ENCODE data around the gene ELMOD1. TPM values are rescaled to one million over a fixed set of nuclear protein-coding genes. Genes with fewer than 3 reads are reported as not detected.

ELMOD1 gene
- total RNA-seq, result not detected

DNA sequence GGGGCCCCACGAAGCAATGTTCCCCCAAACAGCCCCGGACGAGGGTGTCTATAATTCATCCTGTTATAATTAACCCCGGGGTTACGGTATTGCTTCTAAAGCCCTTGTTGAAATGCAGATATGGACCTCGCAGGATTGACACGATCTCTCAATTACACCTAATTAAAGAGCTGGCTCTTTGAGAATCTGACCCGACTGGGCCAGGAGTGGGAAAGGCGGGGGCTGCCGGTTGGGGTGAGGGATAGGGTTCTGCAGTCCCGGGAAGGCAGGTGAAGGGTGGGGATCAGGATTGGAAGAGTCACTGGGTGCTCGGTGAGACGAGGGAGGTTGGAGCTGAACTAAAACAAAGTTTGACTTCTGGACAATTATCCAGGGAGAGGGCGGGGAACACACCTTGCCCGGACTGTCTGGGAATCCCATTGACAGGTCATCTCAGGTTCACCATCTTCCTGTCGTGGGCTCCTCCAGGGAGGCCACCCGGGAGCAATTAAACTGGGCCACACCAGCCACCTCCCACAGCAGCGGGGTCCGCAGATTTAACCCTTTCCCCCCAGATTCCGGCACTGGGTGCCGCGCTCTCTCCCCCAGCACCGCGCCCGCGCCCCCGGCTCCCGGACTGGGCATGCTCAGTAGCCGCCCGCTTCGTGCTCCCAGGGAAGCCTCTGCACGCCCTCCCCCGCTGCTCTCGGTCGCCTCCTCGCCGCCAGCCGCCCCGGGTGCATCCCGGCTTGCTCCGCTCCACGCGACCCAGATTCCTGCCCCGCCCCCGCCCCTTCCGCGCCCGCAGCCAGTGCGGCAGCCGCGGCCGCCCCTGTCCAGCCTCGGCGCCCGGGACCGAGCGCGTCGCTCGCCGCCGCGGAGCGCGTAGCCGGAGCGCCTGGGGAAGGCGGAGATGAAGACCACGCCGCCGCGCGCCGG is at the start of gene ELMOD1:
TSS of gene ELMOD1 (plus strand) at position 688 of the 918 bp plus-strand sequence. CDS start 27,043 bp downstream, outside the sequence.
- Mint-ChIP-seq H3K4me3 (peak within 1 kb of the TSS; percentile 68), H3K4me1 (ENCODE audit: low read depth) (peaks cover 22% of the 10 kb centered on the region), H3K27ac (no peak within 1 kb of the TSS), H3K36me3 (ENCODE audit: low read depth) (no peaks in the 10 kb centered on the region), H3K27me3 (ENCODE audit: low read depth) (peaks cover 82% of the 10 kb centered on the region), H3K9me3 (ENCODE audit: insufficient read depth) (no peaks in the 10 kb centered on the region)
- CTCF ChIA-PET, result interaction anchor here (1.0 to 2.2 kb wide), 3 partner anchors 18 to 99 kb away, joined by 3 to 5 read pairs (median 3); no protein-coding TSS in a partner anchor
- ATAC-seq, result peak; percentile 75
- POLR2A ChIA-PET, result interaction anchor here (1.4 kb wide), 1 partner anchor 27 kb away, joined by 3 read pairs; no protein-coding TSS in a partner anchor
- DNase-seq, result peak; percentile 34

DNA sequence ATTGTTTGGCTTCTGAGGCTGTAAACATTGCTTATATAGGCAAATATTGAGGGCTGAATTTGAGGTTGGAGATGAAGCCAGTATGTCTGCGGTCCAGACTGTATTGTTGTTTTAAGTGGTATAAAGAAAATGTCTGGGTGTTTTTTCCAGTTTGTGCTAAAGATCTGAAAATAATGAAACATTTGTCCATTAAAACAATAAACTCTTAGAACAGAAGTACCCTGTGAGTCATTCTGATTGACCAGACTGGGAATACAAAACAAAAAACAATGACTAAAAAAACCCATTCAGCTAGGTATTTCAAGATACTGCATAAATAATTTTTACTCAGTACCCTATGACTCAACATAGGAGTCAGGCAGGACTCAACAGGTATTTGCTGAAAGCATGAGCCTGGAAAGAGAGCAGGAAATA is 45.8 kb upstream of the ELMOD1 start:
- ChIA-PET POLR2A (no interaction called here), CTCF (interaction anchor here (1.3 to 9.7 kb wide), 3 partner anchors 20 to 145 kb away, joined by 3 to 95 read pairs (median 7); partner anchors contain the start of gene ALKBH8)
- H3K36me3 Mint-ChIP-seq (ENCODE audit: low read depth), result peaks cover 2% of the 10 kb centered on the region
- H3K9me3 Mint-ChIP-seq (ENCODE audit: insufficient read depth), result no peaks in the 10 kb centered on the region
- H3K27me3 Mint-ChIP-seq (ENCODE audit: low read depth), result no peaks in the 10 kb centered on the region
- DNase-seq (no peak), ATAC-seq (no peak)
- H3K4me1 Mint-ChIP-seq (ENCODE audit: low read depth), result no peaks in the 10 kb centered on the region
- no peak overlapping the region for H3K4me3 Mint-ChIP-seq
- H3K27ac Mint-ChIP-seq, result no peak overlapping the region

DNA sequence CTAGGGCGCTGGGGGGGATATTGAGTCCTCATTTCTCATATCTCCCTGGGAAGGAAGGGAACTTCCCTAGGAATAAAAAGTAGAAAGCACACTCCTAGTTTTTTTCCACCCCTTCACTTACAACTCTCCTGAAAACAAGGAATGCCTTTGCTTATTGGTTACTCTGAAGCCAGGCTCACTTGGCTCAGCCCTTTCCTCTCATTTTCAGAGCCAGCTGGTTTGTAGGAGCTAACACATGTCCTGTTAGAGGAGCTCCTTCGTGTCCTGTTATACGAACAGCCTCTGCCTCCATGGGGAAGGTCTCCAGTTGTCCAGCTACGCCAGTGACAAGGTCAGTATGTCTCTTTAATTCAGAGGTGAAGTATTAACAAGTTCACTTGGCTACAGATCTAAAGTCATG is 43.0 kb upstream of the ELMOD1 start:
- ATAC-seq (no peak), DNase-seq (no peak)
- Mint-ChIP-seq H3K27me3 (ENCODE audit: low read depth) (no peaks in the 10 kb centered on the region), H3K27ac (no peak overlapping the region), H3K4me1 (ENCODE audit: low read depth) (no peaks in the 10 kb centered on the region), H3K4me3 (no peak overlapping the region), H3K36me3 (ENCODE audit: low read depth) (peaks cover 11% of the 10 kb centered on the region), H3K9me3 (ENCODE audit: insufficient read depth) (no peaks in the 10 kb centered on the region)
- ChIA-PET CTCF (interaction anchor here (0.6 to 9.7 kb wide), 6 partner anchors 9 to 421 kb away, joined by 3 to 95 read pairs (median 6); partner anchors contain the start of gene ALKBH8), POLR2A (no interaction called here)

DNA sequence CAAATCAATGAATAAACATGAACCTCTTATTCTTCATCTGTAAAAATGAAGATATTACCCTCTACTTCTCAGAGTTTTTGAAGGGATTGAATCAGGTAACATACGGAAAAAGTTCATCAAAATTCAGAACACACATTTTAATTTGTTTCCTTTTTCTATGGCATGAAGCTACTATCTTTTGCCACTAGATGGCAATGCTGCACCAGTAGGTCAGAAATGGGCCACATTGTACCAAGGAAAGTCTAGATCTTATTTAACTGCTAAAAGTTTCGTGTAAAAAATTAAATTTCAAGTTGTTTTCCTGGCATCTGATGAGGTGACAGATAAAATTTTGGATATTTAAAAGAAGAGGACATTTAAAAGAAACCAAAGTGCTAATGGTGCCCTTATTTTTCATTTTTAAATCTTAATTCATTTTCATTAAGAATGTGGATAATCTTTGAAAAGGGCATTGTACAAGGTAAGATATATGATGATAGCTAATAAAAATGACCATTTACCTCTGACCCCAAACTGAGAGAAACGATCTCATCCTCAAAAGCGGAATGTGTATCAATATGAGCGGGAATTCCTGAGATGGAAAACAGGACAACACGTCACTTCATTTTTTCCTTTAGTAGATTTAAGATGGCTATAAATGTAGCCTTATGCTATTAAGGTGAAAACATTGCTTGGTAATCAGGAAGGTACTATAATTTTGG is 41.5 kb upstream of the ELMOD1 start:
- no peaks in the 10 kb centered on the region for H3K4me1 Mint-ChIP-seq (ENCODE audit: low read depth)
- no peak overlapping the region for H3K4me3 Mint-ChIP-seq
- no peaks in the 10 kb centered on the region for H3K27me3 Mint-ChIP-seq (ENCODE audit: low read depth)
- H3K27ac Mint-ChIP-seq, result no peak overlapping the region
- H3K36me3 Mint-ChIP-seq (ENCODE audit: low read depth), result peaks cover 18% of the 10 kb centered on the region
- ChIA-PET POLR2A (no interaction called here), CTCF (interaction anchor here (0.8 to 9.7 kb wide), 20 partner anchors 8 to 1459 kb away, joined by 3 to 95 read pairs (median 4); partner anchors contain the start of gene ALKBH8)
- peak; percentile 58 for ATAC-seq
- peak; percentile 46 for DNase-seq
- H3K9me3 Mint-ChIP-seq (ENCODE audit: insufficient read depth), result no peaks in the 10 kb centered on the region

DNA sequence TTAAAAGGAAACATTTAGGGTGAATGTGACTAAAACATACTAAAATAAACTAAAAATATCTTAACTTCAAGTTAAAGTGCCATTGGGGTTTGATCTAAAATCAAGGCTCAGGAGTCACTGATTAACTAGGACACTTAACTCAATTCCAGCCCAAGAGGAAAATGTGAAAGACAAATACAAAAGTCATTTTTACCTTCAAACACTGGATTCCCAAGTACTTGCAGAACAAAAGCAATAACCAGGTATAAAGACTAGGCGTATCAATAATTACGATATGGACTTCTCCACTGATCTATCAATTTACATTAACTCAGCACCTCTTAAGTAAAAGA is 41.0 kb upstream of the ELMOD1 start:
- no peaks in the 10 kb centered on the region for H3K27me3 Mint-ChIP-seq (ENCODE audit: low read depth)
- ChIA-PET CTCF (interaction anchor here (0.8 to 9.7 kb wide), 8 partner anchors 9 to 139 kb away, joined by 3 to 95 read pairs (median 10); partner anchors contain the start of gene ALKBH8), POLR2A (no interaction called here)
- peaks cover 18% of the 10 kb centered on the region for H3K36me3 Mint-ChIP-seq (ENCODE audit: low read depth)
- ATAC-seq (no peak), DNase-seq (no peak)
- no peaks in the 10 kb centered on the region for H3K4me1 Mint-ChIP-seq (ENCODE audit: low read depth)
- H3K4me3 Mint-ChIP-seq, result no peak overlapping the region
- H3K9me3 Mint-ChIP-seq (ENCODE audit: insufficient read depth), result no peaks in the 10 kb centered on the region
- no peak overlapping the region for H3K27ac Mint-ChIP-seq

DNA sequence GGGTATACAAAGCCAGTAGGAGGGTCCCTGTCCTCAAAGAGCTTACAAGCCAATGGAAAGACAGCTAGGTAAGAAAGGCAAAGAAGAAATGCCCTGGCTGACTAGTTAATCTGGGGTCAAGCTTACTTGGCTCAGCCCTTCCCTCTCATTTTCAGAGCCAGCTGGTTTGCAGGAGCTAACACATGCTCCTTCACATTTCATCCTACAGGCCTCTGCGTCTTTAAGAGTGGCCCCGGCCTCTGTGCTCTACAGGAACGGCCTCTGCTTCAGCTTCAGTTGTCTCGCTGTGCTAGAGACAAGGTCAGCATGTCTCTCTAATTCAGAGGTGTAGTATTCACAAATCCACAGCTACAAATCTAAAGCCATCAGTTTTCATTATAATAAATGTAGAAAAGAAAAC is 40.6 kb upstream of the ELMOD1 start:
- ChIA-PET POLR2A (no interaction called here), CTCF (interaction anchor here (0.8 to 9.7 kb wide), 6 partner anchors 9 to 139 kb away, joined by 3 to 95 read pairs (median 18); partner anchors contain the start of gene ALKBH8)
- Mint-ChIP-seq H3K36me3 (ENCODE audit: low read depth) (peaks cover 18% of the 10 kb centered on the region), H3K4me1 (ENCODE audit: low read depth) (no peaks in the 10 kb centered on the region), H3K9me3 (ENCODE audit: insufficient read depth) (no peaks in the 10 kb centered on the region), H3K27ac (no peak overlapping the region), H3K4me3 (no peak overlapping the region), H3K27me3 (ENCODE audit: low read depth) (no peaks in the 10 kb centered on the region)
- DNase-seq (no peak), ATAC-seq (no peak)

DNA sequence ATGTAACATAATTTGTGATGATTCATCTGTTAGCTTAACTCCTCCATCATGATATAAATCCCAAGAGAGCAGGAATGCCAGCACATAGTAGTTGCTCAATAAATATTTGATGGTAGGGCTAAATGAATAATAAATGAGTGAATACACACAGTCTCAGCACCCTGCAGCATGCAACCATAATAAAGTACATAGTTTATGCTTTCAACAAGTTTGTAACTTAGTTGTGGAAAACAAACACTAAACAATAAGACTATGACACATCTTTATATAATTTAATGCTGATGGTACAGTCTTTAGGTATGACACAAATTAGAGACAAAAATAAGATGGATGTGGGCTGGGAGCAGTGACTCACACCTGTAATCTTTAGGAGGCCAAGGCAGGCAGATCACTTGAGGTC is 29.3 kb upstream of the ELMOD1 start:
- no peak overlapping the region for H3K4me3 Mint-ChIP-seq
- no peak overlapping the region for H3K27ac Mint-ChIP-seq
- ATAC-seq, result no peak
- H3K9me3 Mint-ChIP-seq (ENCODE audit: insufficient read depth), result no peaks in the 10 kb centered on the region
- H3K27me3 Mint-ChIP-seq (ENCODE audit: low read depth), result no peaks in the 10 kb centered on the region
- ChIA-PET CTCF (interaction anchor here (2.0 to 7.5 kb wide), 4 partner anchors 12 to 127 kb away, joined by 8 to 95 read pairs (median 28); no protein-coding TSS in a partner anchor), POLR2A (no interaction called here)
- H3K4me1 Mint-ChIP-seq (ENCODE audit: low read depth), result peaks cover 38% of the 10 kb centered on the region
- peaks cover 14% of the 10 kb centered on the region for H3K36me3 Mint-ChIP-seq (ENCODE audit: low read depth)
- no peak for DNase-seq

DNA sequence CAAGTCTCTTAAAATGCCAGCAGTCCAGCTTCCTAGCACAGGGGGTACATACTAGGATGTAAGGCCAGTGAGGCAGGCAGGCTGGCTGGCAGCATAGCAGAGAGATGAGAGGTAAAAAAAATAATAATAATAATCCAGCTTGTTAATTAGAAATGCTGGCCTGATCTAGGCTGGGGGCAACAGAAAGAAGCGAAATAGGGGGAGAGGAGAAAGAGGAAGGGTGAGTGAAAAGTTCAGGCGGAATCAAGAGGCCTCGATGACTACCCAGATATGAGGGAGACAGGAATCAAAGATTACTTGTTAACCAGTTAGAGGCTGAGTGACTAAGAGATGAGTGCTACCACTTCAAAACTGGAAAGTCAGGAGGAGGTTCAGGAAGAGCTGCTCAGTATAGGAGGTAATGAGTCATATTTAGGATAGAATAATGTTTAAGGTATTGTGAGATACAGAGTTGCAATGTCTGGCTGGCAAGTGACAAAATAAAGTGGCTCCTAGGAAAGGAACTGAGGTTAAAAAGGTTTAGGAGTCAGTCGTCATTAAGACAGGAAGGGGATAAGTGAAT is 28.2 kb upstream of the ELMOD1 start:
- Mint-ChIP-seq H3K4me3 (no peak overlapping the region), H3K9me3 (ENCODE audit: insufficient read depth) (no peaks in the 10 kb centered on the region), H3K36me3 (ENCODE audit: low read depth) (peaks cover 14% of the 10 kb centered on the region), H3K27ac (no peak overlapping the region), H3K27me3 (ENCODE audit: low read depth) (no peaks in the 10 kb centered on the region), H3K4me1 (ENCODE audit: low read depth) (peaks cover 44% of the 10 kb centered on the region)
- no peak for DNase-seq
- CTCF ChIA-PET, result interaction anchor here (0.7 to 7.5 kb wide), 21 partner anchors 9 to 1353 kb away, joined by 3 to 95 read pairs (median 3); no protein-coding TSS in a partner anchor
- POLR2A ChIA-PET, result interaction anchor here (0.7 to 1.1 kb wide), 3 partner anchors 9 to 105 kb away, joined by 3 to 4 read pairs (median 3); partner anchors contain the start of gene CWF19L2
- ATAC-seq, result no peak

DNA sequence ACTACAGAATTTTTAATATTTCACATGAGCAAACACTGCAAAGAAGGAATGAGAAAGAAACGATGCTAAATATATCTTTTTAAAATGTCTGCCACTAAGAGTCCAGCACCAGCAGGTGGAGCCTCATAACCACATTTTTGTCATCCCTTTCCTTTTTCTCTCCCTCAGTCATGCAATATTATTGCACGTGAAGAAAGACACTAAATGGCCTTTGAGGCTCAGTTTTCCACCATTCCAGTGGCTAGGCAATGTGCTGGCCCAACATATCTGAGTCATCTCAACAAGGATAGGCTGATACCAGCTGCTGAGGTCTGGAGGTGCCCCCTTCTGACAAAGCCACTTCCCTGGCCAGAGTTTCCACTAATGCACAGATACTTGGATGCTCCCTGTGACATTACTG is 27.2 kb upstream of the ELMOD1 start:
- peaks cover 14% of the 10 kb centered on the region for H3K36me3 Mint-ChIP-seq (ENCODE audit: low read depth)
- ATAC-seq (no peak), DNase-seq (peak; percentile 65)
- CTCF ChIA-PET, result interaction anchor here (0.7 to 7.5 kb wide), 18 partner anchors 8 to 1352 kb away, joined by 3 to 95 read pairs (median 4); no protein-coding TSS in a partner anchor
- H3K27me3 Mint-ChIP-seq (ENCODE audit: low read depth), result no peaks in the 10 kb centered on the region
- POLR2A ChIA-PET, result interaction anchor here (1.1 kb wide), 1 partner anchor 28 kb away, joined by 3 read pairs; no protein-coding TSS in a partner anchor
- peaks cover 51% of the 10 kb centered on the region for H3K4me1 Mint-ChIP-seq (ENCODE audit: low read depth)
- H3K27ac Mint-ChIP-seq, result peak overlapping the region; percentile 28
- no peaks in the 10 kb centered on the region for H3K9me3 Mint-ChIP-seq (ENCODE audit: insufficient read depth)
- peak overlapping the region; percentile 46 for H3K4me3 Mint-ChIP-seq

DNA sequence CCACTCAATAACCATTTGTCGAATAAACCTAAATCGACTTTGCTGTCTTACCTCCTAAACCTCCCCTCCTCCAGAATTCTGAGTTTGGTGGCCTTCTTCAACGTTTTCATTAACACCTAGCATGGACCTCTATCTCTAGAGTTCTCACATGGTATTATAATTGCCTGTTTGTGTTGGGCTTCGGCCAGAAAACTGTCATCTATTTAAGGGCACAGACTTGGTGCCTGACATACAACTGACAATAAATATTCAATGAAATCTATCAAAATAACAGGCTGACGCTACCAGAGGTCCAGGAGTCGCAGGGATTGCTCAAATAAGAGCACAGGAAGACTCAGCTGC is 26.1 kb upstream of the ELMOD1 start:
- POLR2A ChIA-PET, result interaction anchor here (0.8 to 1.9 kb wide), 4 partner anchors 13 to 115 kb away, joined by 3 to 4 read pairs (median 4); no protein-coding TSS in a partner anchor
- Mint-ChIP-seq H3K4me1 (ENCODE audit: low read depth) (peaks cover 51% of the 10 kb centered on the region), H3K27me3 (ENCODE audit: low read depth) (no peaks in the 10 kb centered on the region), H3K36me3 (ENCODE audit: low read depth) (peaks cover 5% of the 10 kb centered on the region), H3K4me3 (peak overlapping the region; percentile 87), H3K9me3 (ENCODE audit: insufficient read depth) (no peaks in the 10 kb centered on the region), H3K27ac (peak overlapping the region; percentile 94)
- ATAC-seq (no peak), DNase-seq (no peak)
- CTCF ChIA-PET, result interaction anchor here (0.8 to 7.5 kb wide), 6 partner anchors 9 to 226 kb away, joined by 3 to 95 read pairs (median 7); no protein-coding TSS in a partner anchor

Data from activated CD8-positive, alpha-beta T cell treated with anti-CD3 and anti-CD28 coated beads, Interleukin-2, amount 10 ng/mL, durations not matched to agents 7 days and 5 days (primary cell).